Measurements from ENCODE around the gene BCAT1. TPM values are rescaled to one million over a fixed set of nuclear protein-coding genes. Genes with fewer than 3 reads are reported as not detected.
"Not testable (repeated sequence)": the region's sequence is repeated elsewhere in the genome, so short reads cannot be mapped to it uniquely, and the experiment has no call there.

Gene BCAT1
- total and polyA plus RNA-seq, 2 donors from 2014 or later: 1.3 to 15.5 TPM

DNA sequence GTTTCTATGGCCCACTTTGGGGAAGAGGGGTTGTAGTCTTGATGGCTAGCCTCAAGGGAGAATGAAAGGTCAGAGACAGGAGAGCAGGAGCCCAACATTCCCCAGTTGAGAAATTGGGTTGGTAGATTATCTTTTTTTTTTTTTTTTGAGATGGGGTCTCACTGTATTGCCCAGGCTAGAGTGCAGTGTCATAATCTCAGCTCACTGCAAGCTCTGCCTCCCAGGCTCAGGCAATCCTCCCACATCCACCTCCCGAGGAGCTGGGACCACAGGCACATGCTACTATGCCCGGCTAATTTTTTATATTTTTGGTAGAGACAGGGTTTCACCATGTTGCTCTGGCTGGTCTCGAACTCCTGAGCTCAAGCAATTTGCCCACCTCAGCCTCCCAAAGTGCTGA, 34.9 kb downstream of the BCAT1 start:
- H3K36me3 ChIP-seq (ENCODE audit: control insufficient read depth in 2 of 3, insufficient read depth in 3 of 3, low read length in 3 of 3): no peaks in the 10 kb centered on the region
- H3K4me3 ChIP-seq (ENCODE audit: low read length in 3 of 3): no peak overlapping the region
- H3K4me1 ChIP-seq (ENCODE audit: control insufficient read depth in 2 of 3, insufficient read depth in 2 of 3, low read depth in 1 of 3, low read length in 3 of 3): no peaks in the 10 kb centered on the region
- no peak for FAIRE-seq
- H3K9me3 ChIP-seq (ENCODE audit: control insufficient read depth in 2 of 3, insufficient read depth in 1 of 3, low read length in 3 of 3): no peaks in the 10 kb centered on the region
- TF ChIP-seq, protein P1, sequence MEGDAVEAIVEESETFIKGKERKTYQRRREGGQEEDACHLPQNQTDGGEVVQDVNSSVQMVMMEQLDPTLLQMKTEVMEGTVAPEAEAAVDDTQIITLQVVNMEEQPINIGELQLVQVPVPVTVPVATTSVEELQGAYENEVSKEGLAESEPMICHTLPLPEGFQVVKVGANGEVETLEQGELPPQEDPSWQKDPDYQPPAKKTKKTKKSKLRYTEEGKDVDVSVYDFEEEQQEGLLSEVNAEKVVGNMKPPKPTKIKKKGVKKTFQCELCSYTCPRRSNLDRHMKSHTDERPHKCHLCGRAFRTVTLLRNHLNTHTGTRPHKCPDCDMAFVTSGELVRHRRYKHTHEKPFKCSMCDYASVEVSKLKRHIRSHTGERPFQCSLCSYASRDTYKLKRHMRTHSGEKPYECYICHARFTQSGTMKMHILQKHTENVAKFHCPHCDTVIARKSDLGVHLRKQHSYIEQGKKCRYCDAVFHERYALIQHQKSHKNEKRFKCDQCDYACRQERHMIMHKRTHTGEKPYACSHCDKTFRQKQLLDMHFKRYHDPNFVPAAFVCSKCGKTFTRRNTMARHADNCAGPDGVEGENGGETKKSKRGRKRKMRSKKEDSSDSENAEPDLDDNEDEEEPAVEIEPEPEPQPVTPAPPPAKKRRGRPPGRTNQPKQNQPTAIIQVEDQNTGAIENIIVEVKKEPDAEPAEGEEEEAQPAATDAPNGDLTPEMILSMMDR (IDR thresholded peaks at IDR 0.05; ENCODE audit: borderline replicate concordance, extremely low read depth, insufficient read depth): no peak
- H3K9ac ChIP-seq (ENCODE audit: low read length in 3 of 3): no peak overlapping the region
- intact Hi-C loops (cut with DNase I): no loop called here
- H3K27ac ChIP-seq (ENCODE audit: low read depth in 2 of 2, low read length in 2 of 2): no peak overlapping the region
- DNase-seq: no peak
- no peaks in the 10 kb centered on the region for H3K27me3 ChIP-seq (ENCODE audit: control insufficient read depth, insufficient read depth, low read length)

DNA sequence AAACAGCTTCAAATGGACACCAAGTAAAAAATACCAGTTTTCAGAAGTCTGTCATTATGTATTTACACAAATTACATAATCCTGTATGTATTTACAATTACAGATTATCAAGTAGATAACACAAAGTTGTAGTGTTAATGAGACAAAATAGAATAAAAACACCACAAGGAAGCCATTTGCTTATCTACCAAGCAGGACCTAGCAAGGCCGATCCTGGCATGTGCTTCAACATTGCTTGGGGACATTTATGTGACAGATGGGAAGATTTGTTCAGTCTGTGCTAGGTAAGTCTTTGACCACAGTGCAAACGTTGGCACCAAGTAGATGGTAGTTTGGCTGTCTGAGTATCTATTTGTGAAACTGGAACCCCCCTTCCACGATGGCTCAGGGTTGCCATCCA, 35.8 kb downstream of the BCAT1 start:
- Histone ChIP-seq H3K27me3 (ENCODE audit: control insufficient read depth, insufficient read depth, low read length) (no peaks in the 10 kb centered on the region), H3K9me3 (ENCODE audit: control insufficient read depth in 2 of 3, insufficient read depth in 1 of 3, low read length in 3 of 3) (no peaks in the 10 kb centered on the region), H3K4me1 (ENCODE audit: control insufficient read depth in 2 of 3, insufficient read depth in 2 of 3, low read depth in 1 of 3, low read length in 3 of 3) (no peaks in the 10 kb centered on the region), H3K36me3 (ENCODE audit: control insufficient read depth in 2 of 3, insufficient read depth in 3 of 3, low read length in 3 of 3) (no peaks in the 10 kb centered on the region), H3K9ac (ENCODE audit: low read length in 3 of 3) (no peak overlapping the region), H3K27ac (ENCODE audit: low read depth in 2 of 2, low read length in 2 of 2) (no peak overlapping the region), H3K4me3 (ENCODE audit: low read length in 3 of 3) (no peak overlapping the region)
- intact Hi-C loops (cut with DNase I): no loop called here
- DNase-seq: no peak
- TF ChIP-seq, protein P1 (IDR thresholded peaks at IDR 0.05; ENCODE audit: borderline replicate concordance, extremely low read depth, insufficient read depth): no peak
- FAIRE-seq: no peak

DNA sequence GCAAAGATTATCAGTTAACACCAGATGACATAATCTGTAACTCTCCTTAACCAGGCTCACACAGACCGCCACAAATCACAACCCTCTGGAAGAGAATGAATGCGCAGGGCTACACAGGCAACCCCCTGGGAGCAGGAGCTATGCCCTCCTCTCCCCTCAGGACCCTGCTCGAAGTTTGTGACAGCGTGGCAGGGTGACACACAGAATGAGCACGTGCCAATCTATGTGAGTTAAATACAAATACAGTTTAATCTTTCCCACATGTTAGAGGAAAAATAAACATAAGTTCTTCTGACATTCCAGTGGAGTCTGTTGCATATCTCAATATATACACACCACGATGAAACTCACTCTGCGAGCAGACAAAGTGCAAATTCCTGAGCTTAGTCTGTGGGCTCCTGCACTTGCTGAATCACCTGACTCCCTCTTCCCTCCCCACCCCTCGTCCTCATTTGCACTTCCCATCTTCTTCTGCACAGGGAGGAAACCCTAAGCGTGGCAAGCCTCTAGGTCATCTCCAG, 37.6 kb downstream of the BCAT1 start:
- Histone ChIP-seq H3K36me3 (ENCODE audit: control insufficient read depth in 2 of 3, insufficient read depth in 3 of 3, low read length in 3 of 3) (no peaks in the 10 kb centered on the region), H3K4me1 (ENCODE audit: control insufficient read depth in 2 of 3, insufficient read depth in 2 of 3, low read depth in 1 of 3, low read length in 3 of 3) (no peaks in the 10 kb centered on the region), H3K9me3 (ENCODE audit: control insufficient read depth in 2 of 3, insufficient read depth in 1 of 3, low read length in 3 of 3) (no peaks in the 10 kb centered on the region), H3K4me3 (ENCODE audit: low read length in 3 of 3) (no peak overlapping the region), H3K27ac (ENCODE audit: low read depth in 2 of 2, low read length in 2 of 2) (no peak overlapping the region), H3K9ac (ENCODE audit: low read length in 3 of 3) (no peak overlapping the region), H3K27me3 (ENCODE audit: control insufficient read depth, insufficient read depth, low read length) (no peaks in the 10 kb centered on the region)
- intact Hi-C loops (cut with DNase I): no loop called here
- TF ChIP-seq, protein P1 (IDR thresholded peaks at IDR 0.05; ENCODE audit: borderline replicate concordance, extremely low read depth, insufficient read depth): no peak
- FAIRE-seq: no peak
- DNase-seq: peak in 3 of 5 donors; percentile 21 to 56 (median 43)

DNA sequence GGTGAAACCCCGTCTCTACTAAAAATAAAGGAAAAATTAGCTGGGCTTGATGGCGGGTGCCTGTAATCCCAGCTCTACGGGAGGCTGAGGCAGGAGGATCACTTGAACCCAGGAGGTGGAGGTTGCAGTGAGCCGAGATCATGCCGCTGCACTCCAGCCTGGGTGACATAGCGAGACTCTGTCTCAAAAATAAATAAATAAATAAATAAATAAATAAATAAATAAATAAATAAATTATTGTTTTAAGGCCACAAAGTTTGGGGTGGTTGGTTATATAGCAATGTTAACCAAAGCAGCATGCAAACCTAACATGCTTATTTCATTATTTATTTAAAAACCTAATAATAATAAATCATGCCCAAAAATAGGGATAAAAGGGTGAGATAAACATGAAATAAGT, 38.7 kb downstream of the BCAT1 start:
- H3K27ac ChIP-seq (ENCODE audit: low read depth in 2 of 2, low read length in 2 of 2); H3K36me3 ChIP-seq (ENCODE audit: control insufficient read depth in 2 of 3, insufficient read depth in 3 of 3, low read length in 3 of 3); H3K9ac ChIP-seq (ENCODE audit: low read length in 3 of 3); FAIRE-seq; H3K27me3 ChIP-seq (ENCODE audit: control insufficient read depth, insufficient read depth, low read length); H3K9me3 ChIP-seq (ENCODE audit: control insufficient read depth in 2 of 3, insufficient read depth in 1 of 3, low read length in 3 of 3); intact Hi-C loops (cut with DNase I); H3K4me3 ChIP-seq (ENCODE audit: low read length in 3 of 3); DNase-seq; H3K4me1 ChIP-seq (ENCODE audit: control insufficient read depth in 2 of 3, insufficient read depth in 2 of 3, low read depth in 1 of 3, low read length in 3 of 3): not testable (repeated sequence)

Data from kidney (tissue), 14 donors.